GM21390 (cell line): ENCODE results near the gene MEGF10.

ENCODE experiments used
- ATAC-seq: cut with Tn5 transposase; IDR thresholded peaks from one replicate; pipeline ENCODE4 v1.9.1; 2021; ENCODE audit not compliant: unreplicated experiment

Gene MEGF10

GRCh38 chr5:127324756-127325155 is 34.2 kb downstream of the MEGF10 start:
- ATAC-seq = no peak

- no peak for ATAC-seq
Observed at GRCh38 chr5:127326431-127326830, 35.8 kb downstream of the MEGF10 start.

- no peak for ATAC-seq
Observed at GRCh38 chr5:127326976-127327755, 36.6 kb downstream of the MEGF10 start.

- ATAC-seq = no peak
Observed at GRCh38 chr5:127330116-127330515, 39.5 kb downstream of the MEGF10 start.

- no peak for ATAC-seq
Observed at GRCh38 chr5:127331890-127332649, 41.5 kb downstream of the MEGF10 start.

GRCh38 chr5:127333483-127333882 is 42.9 kb downstream of the MEGF10 start:
- no peak for ATAC-seq

- no peak for ATAC-seq
Observed at GRCh38 chr5:127335381-127335780, 44.8 kb downstream of the MEGF10 start.

- no peak for ATAC-seq
Observed at GRCh38 chr5:127337876-127338275, 47.3 kb downstream of the MEGF10 start.

- no peak for ATAC-seq
Observed at GRCh38 chr5:127338501-127338900, 47.9 kb downstream of the MEGF10 start.

- no peak for ATAC-seq
Observed at GRCh38 chr5:127340606-127341005, 50.0 kb downstream of the MEGF10 start.

- ATAC-seq = no peak
Observed at GRCh38 chr5:127342364-127342763, 51.8 kb downstream of the MEGF10 start.

GRCh38 chr5:127343313-127343712 is 52.7 kb downstream of the MEGF10 start:
- ATAC-seq = no peak

GRCh38 chr5:127343866-127344265 is 53.3 kb downstream of the MEGF10 start:
- no peak for ATAC-seq

- ATAC-seq = no peak
Observed at GRCh38 chr5:127344931-127345330, 54.3 kb downstream of the MEGF10 start.

- ATAC-seq = no peak
Observed at GRCh38 chr5:127351418-127351817, 60.8 kb downstream of the MEGF10 start.

- ATAC-seq = no peak
Observed at GRCh38 chr5:127352068-127352467, 61.5 kb downstream of the MEGF10 start.

- ATAC-seq = no peak
Observed at GRCh38 chr5:127353327-127353726, 62.7 kb downstream of the MEGF10 start.

- no peak for ATAC-seq
Observed at GRCh38 chr5:127353796-127354195, 63.2 kb downstream of the MEGF10 start.

- ATAC-seq = no peak
Observed at GRCh38 chr5:127355337-127355736, 64.7 kb downstream of the MEGF10 start.

GRCh38 chr5:127358284-127358683 is 67.7 kb downstream of the MEGF10 start:
- no peak for ATAC-seq

- ATAC-seq = no peak
Observed at GRCh38 chr5:127358740-127359139, 68.1 kb downstream of the MEGF10 start.

GRCh38 chr5:127359502-127359901 is 68.9 kb downstream of the MEGF10 start:
- no peak for ATAC-seq
